HEK293 (cell line): ENCODE results near the gene ZNF688.

Source experiments
- ATF2 ChIP-seq: fragments of 450-650 bp; formaldehyde crosslinking; IDR thresholded peaks from 2 replicates; pipeline ENCODE4 v1.5.1; 2016; ENCODE audit warnings: missing biosample characterization, missing genetic modification characterization, low read depth
- GLI2 ChIP-seq: fragments of 450-650 bp; formaldehyde crosslinking; IDR thresholded peaks from 2 replicates; pipeline ENCODE4; 2017; ENCODE audit warnings: missing biosample characterization, missing genetic modification characterization, low read depth, borderline replicate concordance
- IKZF3 ChIP-seq: fragments of 450-650 bp; IDR thresholded peaks from 2 replicates; pipeline ENCODE4 v1.5.0; 2018; ENCODE audit warnings: missing biosample characterization, mild to moderate bottlenecking, missing genetic modification characterization, moderate library complexity
- KLF9 ChIP-seq: fragments of 450-650 bp; formaldehyde crosslinking; IDR thresholded peaks from 2 replicates; pipeline ENCODE4 v1.5.1; 2016; ENCODE audit warnings: missing biosample characterization, missing genetic modification characterization, low read depth
- MZF1 ChIP-seq: fragments of 450-650 bp; formaldehyde crosslinking; IDR thresholded peaks from 2 replicates; pipeline ENCODE4 v1.5.1; 2017; ENCODE audit warnings: missing biosample characterization, missing genetic modification characterization, borderline replicate concordance
- PRDM1 ChIP-seq: fragments of 450-650 bp; formaldehyde crosslinking; IDR thresholded peaks from 2 replicates; pipeline ENCODE4; 2016; ENCODE audit warnings: missing biosample characterization, missing genetic modification characterization
- TCF7L2 ChIP-seq: IDR thresholded peaks from 2 replicates; pipeline ENCODE4 v1.6.1; 2011; ENCODE audit warnings: low read depth, mild to moderate bottlenecking, inconsistent platforms, low read length, moderate library complexity, borderline replicate concordance
- YY1 ChIP-seq: fragments of 450-650 bp; formaldehyde crosslinking; IDR thresholded peaks from 2 replicates; pipeline ENCODE4 v1.5.1; 2018; ENCODE audit warnings: missing biosample characterization, missing genetic modification characterization
- ZBTB11 ChIP-seq: fragments of 450-650 bp; formaldehyde crosslinking; conservative IDR thresholded peaks from 2 replicates; pipeline ENCODE4 v1.5.1; 2016; ENCODE audit warnings: low read depth, missing biosample characterization, missing genetic modification characterization
- ZBTB44 ChIP-seq: fragments of 450-650 bp; IDR thresholded peaks from 2 replicates; pipeline ENCODE4 v1.5.1; 2018; ENCODE audit warnings: missing biosample characterization, mild to moderate bottlenecking, missing genetic modification characterization
- ZNF112 ChIP-seq: fragments of 450-650 bp; formaldehyde crosslinking; IDR thresholded peaks from 2 replicates; pipeline ENCODE4 v1.5.0; 2017; ENCODE audit warnings: missing biosample characterization, missing genetic modification characterization
- ZNF121 ChIP-seq: fragments of 450-650 bp; formaldehyde crosslinking; IDR thresholded peaks from 2 replicates; pipeline ENCODE4 v1.5.1; 2016; ENCODE audit warnings: missing biosample characterization, missing genetic modification characterization
- ZNF133 ChIP-seq: fragments of 450-650 bp; formaldehyde crosslinking; IDR thresholded peaks from 2 replicates; pipeline ENCODE4 v1.5.1; 2016; ENCODE audit warnings: missing biosample characterization, missing genetic modification characterization
- ZNF157 ChIP-seq: fragments of 450-650 bp; formaldehyde crosslinking; IDR thresholded peaks from 2 replicates; pipeline ENCODE4 v1.5.1; 2016; ENCODE audit warnings: missing biosample characterization, missing genetic modification characterization
- ZNF23 ChIP-seq: fragments of 450-650 bp; formaldehyde crosslinking; IDR thresholded peaks from 2 replicates; pipeline ENCODE4 v1.5.1; 2016; ENCODE audit warnings: missing biosample characterization, missing genetic modification characterization, borderline replicate concordance
- ZNF302 ChIP-seq: fragments of 450-650 bp; formaldehyde crosslinking; IDR thresholded peaks from 2 replicates; pipeline ENCODE4 v1.5.1; 2016; ENCODE audit warnings: missing biosample characterization, missing genetic modification characterization, low read depth
- ZNF311 ChIP-seq: fragments of 450-650 bp; formaldehyde crosslinking; IDR thresholded peaks from 2 replicates; pipeline ENCODE4 v1.5.1; 2017; ENCODE audit warnings: missing biosample characterization, missing genetic modification characterization, borderline replicate concordance
- ZNF324 ChIP-seq: fragments of 450-650 bp; formaldehyde crosslinking; IDR thresholded peaks from 2 replicates; pipeline ENCODE4 v1.5.1; 2016; ENCODE audit warnings: missing biosample characterization, missing genetic modification characterization
- ZNF341 ChIP-seq: fragments of 450-650 bp; formaldehyde crosslinking; IDR thresholded peaks from 2 replicates; pipeline ENCODE4; 2016; ENCODE audit warnings: low read depth, missing biosample characterization, missing genetic modification characterization
- ZNF394 ChIP-seq: fragments of 450-650 bp; formaldehyde crosslinking; IDR thresholded peaks from 2 replicates; pipeline ENCODE4 v1.5.1; 2016; ENCODE audit warnings: missing biosample characterization, missing genetic modification characterization, mild to moderate bottlenecking, moderate library complexity, borderline replicate concordance
- ZNF473 ChIP-seq: fragments of 450-650 bp; formaldehyde crosslinking; IDR thresholded peaks from 2 replicates; pipeline ENCODE4 v1.5.1; 2017; ENCODE audit warnings: missing biosample characterization, missing genetic modification characterization
- ZNF501 ChIP-seq: fragments of 450-650 bp; formaldehyde crosslinking; IDR thresholded peaks from 2 replicates; pipeline ENCODE4 v1.5.1; 2016; ENCODE audit warnings: missing biosample characterization, missing genetic modification characterization
- ZNF544 ChIP-seq: fragments of 450-650 bp; formaldehyde crosslinking; IDR thresholded peaks from 2 replicates; pipeline ENCODE4 v1.5.0; 2017; ENCODE audit warnings: missing biosample characterization, missing genetic modification characterization
- ZNF555 ChIP-seq: fragments of 450-650 bp; formaldehyde crosslinking; conservative IDR thresholded peaks from 2 replicates; pipeline ENCODE4 v1.5.1; 2017; ENCODE audit warnings: missing biosample characterization, mild to moderate bottlenecking, missing genetic modification characterization, inconsistent platforms
- ZNF629 ChIP-seq: fragments of 450-650 bp; formaldehyde crosslinking; IDR thresholded peaks from 2 replicates; pipeline ENCODE4 v1.5.1; 2017; ENCODE audit warnings: missing biosample characterization, missing genetic modification characterization
- ZNF654 ChIP-seq: fragments of 450-650 bp; formaldehyde crosslinking; IDR thresholded peaks from 2 replicates; pipeline ENCODE4 v1.5.1; 2016; ENCODE audit warnings: low read depth, missing biosample characterization, missing genetic modification characterization
- ZNF701 ChIP-seq: fragments of 450-650 bp; formaldehyde crosslinking; IDR thresholded peaks from 2 replicates; pipeline ENCODE4 v1.5.1; 2016; ENCODE audit warnings: missing biosample characterization, missing genetic modification characterization
- ZNF791 ChIP-seq: fragments of 450-650 bp; formaldehyde crosslinking; IDR thresholded peaks from 2 replicates; pipeline ENCODE4 v1.5.1; 2016; ENCODE audit warnings: missing biosample characterization, missing genetic modification characterization
- ZNF830 ChIP-seq: fragments of 450-650 bp; IDR thresholded peaks from 2 replicates; pipeline ENCODE4 v1.5.0; 2018; ENCODE audit warnings: missing biosample characterization, missing genetic modification characterization, low read depth, mild to moderate bottlenecking, moderate library complexity
- TF ChIP-seq, protein P1 (sequence below): fragments of 450-650 bp; formaldehyde crosslinking; IDR thresholded peaks from 2 replicates; pipeline ENCODE4 v1.5.1; 2016; ENCODE audit warnings: missing biosample characterization, missing genetic modification characterization
- TF ChIP-seq, protein P2 (sequence below): fragments of 450-650 bp; formaldehyde crosslinking; IDR thresholded peaks from 2 replicates; pipeline ENCODE4 v1.5.1; 2016; ENCODE audit warnings: missing biosample characterization, missing genetic modification characterization

Gene ZNF688

DNA sequence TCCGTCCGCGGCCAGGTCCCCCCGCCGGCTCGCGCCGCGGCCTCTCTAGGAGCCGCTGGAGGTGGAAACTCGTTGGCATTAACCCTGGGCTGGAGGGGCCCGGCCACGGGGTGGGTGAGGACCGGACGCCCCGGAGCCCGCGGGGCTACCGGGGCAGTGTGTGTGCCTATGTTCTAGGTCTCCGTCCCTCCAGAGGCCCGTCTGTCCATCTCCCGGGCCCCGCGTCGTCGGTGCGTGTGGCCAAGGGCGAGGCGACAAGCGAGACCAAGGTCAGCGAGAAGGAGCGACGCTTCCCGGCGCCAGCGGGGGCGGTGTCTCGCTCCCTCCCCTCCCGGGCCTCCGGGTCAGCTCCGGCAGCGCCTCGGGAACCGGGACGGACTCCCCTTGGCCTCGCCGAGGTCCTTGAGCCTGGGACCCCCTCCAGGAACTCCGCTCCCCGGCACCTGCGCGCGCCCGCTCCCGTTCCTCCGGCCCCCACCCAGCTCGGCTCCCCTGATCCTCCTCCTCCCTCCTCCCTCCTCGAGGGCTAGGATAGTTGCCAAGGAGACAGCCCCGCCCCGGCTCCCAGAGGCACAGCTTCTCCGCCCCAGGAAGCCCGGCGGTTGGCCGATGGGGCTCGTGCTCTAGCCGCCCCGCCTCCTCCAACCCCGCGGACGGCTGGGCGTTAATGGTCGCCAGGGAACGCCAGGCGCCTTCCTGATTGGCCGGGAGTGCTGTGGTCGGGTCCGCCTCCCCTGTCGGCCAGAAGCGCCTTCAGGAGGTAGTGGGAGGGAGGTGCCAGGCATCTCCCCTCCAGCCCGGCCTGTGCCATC, 44.5 kb downstream of the ZNF688 start (continued):
- no peak for TF ChIP-seq ZNF157
- TF ChIP-seq, protein P1, sequence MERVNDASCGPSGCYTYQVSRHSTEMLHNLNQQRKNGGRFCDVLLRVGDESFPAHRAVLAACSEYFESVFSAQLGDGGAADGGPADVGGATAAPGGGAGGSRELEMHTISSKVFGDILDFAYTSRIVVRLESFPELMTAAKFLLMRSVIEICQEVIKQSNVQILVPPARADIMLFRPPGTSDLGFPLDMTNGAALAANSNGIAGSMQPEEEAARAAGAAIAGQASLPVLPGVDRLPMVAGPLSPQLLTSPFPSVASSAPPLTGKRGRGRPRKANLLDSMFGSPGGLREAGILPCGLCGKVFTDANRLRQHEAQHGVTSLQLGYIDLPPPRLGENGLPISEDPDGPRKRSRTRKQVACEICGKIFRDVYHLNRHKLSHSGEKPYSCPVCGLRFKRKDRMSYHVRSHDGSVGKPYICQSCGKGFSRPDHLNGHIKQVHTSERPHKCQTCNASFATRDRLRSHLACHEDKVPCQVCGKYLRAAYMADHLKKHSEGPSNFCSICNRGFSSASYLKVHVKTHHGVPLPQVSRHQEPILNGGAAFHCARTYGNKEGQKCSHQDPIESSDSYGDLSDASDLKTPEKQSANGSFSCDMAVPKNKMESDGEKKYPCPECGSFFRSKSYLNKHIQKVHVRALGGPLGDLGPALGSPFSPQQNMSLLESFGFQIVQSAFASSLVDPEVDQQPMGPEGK (tag by site-specific recombination) = peak; percentile 100
- TF ChIP-seq TCF7L2 = no peak
- no peak for TF ChIP-seq ZNF302 (tag by site-specific recombination)
- TF ChIP-seq ZNF701 (tag by site-specific recombination) = no peak
- TF ChIP-seq ZNF23 (tag by site-specific recombination) = no peak
- TF ChIP-seq ZNF311 (tag by site-specific recombination) = no peak
- peak; percentile 70 for TF ChIP-seq YY1 (tag by site-specific recombination)
- TF ChIP-seq ZNF629 (tag by site-specific recombination) = peak; percentile 66
- TF ChIP-seq ATF2 = no peak
- peak; percentile 84 for TF ChIP-seq KLF9
- no peak for TF ChIP-seq ZNF121 (tag by site-specific recombination)
- no peak for TF ChIP-seq ZNF654 (tag by site-specific recombination)
- no peak for TF ChIP-seq MZF1 (tag by site-specific recombination)
- peak; percentile 98 for TF ChIP-seq ZBTB11
- TF ChIP-seq PRDM1 (tag by site-specific recombination) = no peak
- no peak for TF ChIP-seq GLI2 (tag by site-specific recombination)
- TF ChIP-seq ZNF112 (tag by site-specific recombination) = no peak
- no peak for TF ChIP-seq ZNF473 (tag by site-specific recombination)
- peak; percentile 84 for TF ChIP-seq ZNF324 (tag by site-specific recombination)
- TF ChIP-seq, protein P2, sequence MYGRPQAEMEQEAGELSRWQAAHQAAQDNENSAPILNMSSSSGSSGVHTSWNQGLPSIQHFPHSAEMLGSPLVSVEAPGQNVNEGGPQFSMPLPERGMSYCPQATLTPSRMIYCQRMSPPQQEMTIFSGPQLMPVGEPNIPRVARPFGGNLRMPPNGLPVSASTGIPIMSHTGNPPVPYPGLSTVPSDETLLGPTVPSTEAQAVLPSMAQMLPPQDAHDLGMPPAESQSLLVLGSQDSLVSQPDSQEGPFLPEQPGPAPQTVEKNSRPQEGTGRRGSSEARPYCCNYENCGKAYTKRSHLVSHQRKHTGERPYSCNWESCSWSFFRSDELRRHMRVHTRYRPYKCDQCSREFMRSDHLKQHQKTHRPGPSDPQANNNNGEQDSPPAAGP (tag by site-specific recombination) = peak; percentile 93
- no peak for TF ChIP-seq ZBTB44
- peak; percentile 88 for TF ChIP-seq IKZF3 (tag by site-specific recombination)
- TF ChIP-seq ZNF791 (tag by site-specific recombination) = no peak
- TF ChIP-seq ZNF394 (tag by site-specific recombination) = peak; percentile 96
- no peak for TF ChIP-seq ZNF555 (tag by site-specific recombination)
- no peak for TF ChIP-seq ZNF133 (tag by site-specific recombination)
- TF ChIP-seq ZNF544 (tag by site-specific recombination) = no peak
- peak; percentile 89 for TF ChIP-seq ZNF501 (tag by site-specific recombination)
- no peak for TF ChIP-seq ZNF830 (tag by site-specific recombination)
- TF ChIP-seq ZNF341 (tag by site-specific recombination) = peak; percentile 100
